HEK293 (cell line): ENCODE data around the gene DPP6.

Experiments
- CTCF ChIA-PET: fragments of 350-600 bp; formaldehyde crosslinking; extraction: SDS; loops from one replicate; lab custom pipeline; 2021; ENCODE audit warnings: antibody characterized with exemption; lab: Yijun Ruan, JAX
- POLR2A ChIA-PET: fragments of 300-600 bp; formaldehyde crosslinking; extraction: SDS; loops from one replicate; lab custom pipeline; 2020; ENCODE audit warnings: antibody characterized with exemption, inconsistent platforms; lab: Yijun Ruan, JAX
- H3K27ac ChIP-seq: fragments of 200-500 bp; sonication (Bioruptor generic); 2 replicates; pipeline ENCODE4 v1.5.1; 2014; ENCODE audit warnings: low read depth, low read length, control low read depth, inconsistent platforms; ENCODE audit errors: extremely low read depth
- H3K36me3 ChIP-seq, 2 experiments: fragments of 200-500 bp in 1 of 2; sonication (Bioruptor generic) in 1 of 2; 1 replicate in 1 of 2; 2 replicates in 1 of 2; pipeline ENCODE4 v1.5.1; 2014 to 2017; ENCODE audit warnings: inconsistent platforms in 2 of 2, low read length in 2 of 2; ENCODE audit not compliant: control insufficient read depth in 2 of 2, insufficient read depth in 1 of 2
- H3K4me1 ChIP-seq: fragments of 200-500 bp; sonication (Bioruptor generic); 2 replicates; pipeline ENCODE4 v1.5.1; 2014; ENCODE audit warnings: mild to moderate bottlenecking, low read length, inconsistent platforms; ENCODE audit not compliant: control insufficient read depth, insufficient read depth
- H3K4me3 ChIP-seq: 2 replicates; pipeline ENCODE4 v1.5.1; 2011; ENCODE audit warnings: low read depth, mild to moderate bottlenecking, control low read depth, low read length, moderate library complexity
- H3K9me3 ChIP-seq: fragments of 200-500 bp; sonication (Bioruptor generic); 2 replicates; pipeline ENCODE4 v1.5.1; 2014; ENCODE audit warnings: low read depth, low read length, inconsistent platforms; ENCODE audit not compliant: control insufficient read depth, insufficient read depth
- KLF10 ChIP-seq: fragments of 450-650 bp; IDR thresholded peaks from 2 replicates; pipeline ENCODE4 v1.5.1; 2018; ENCODE audit warnings: missing biosample characterization, mild to moderate bottlenecking, missing genetic modification characterization
- RBAK ChIP-seq: fragments of 450-650 bp; formaldehyde crosslinking; IDR thresholded peaks from 2 replicates; pipeline ENCODE4 v1.5.1; 2016; ENCODE audit warnings: missing biosample characterization, missing genetic modification characterization
- REPIN1 ChIP-seq: fragments of 450-650 bp; formaldehyde crosslinking; IDR thresholded peaks from 2 replicates; pipeline ENCODE4 v1.5.1; 2017; ENCODE audit warnings: missing biosample characterization, missing genetic modification characterization, low read depth
- ZBTB8A ChIP-seq: fragments of 450-650 bp; formaldehyde crosslinking; IDR thresholded peaks from 2 replicates; pipeline ENCODE4 v1.5.1; 2016; ENCODE audit warnings: missing biosample characterization, missing genetic modification characterization
- ZNF10 ChIP-seq: fragments of 450-650 bp; formaldehyde crosslinking; IDR thresholded peaks from 2 replicates; pipeline ENCODE4 v1.5.1; 2017; ENCODE audit warnings: missing biosample characterization, missing genetic modification characterization
- ZNF23 ChIP-seq: fragments of 450-650 bp; formaldehyde crosslinking; IDR thresholded peaks from 2 replicates; pipeline ENCODE4 v1.5.1; 2016; ENCODE audit warnings: missing biosample characterization, missing genetic modification characterization, borderline replicate concordance
- ZNF391 ChIP-seq: fragments of 450-650 bp; formaldehyde crosslinking; IDR thresholded peaks from 2 replicates; pipeline ENCODE4 v1.5.1; 2016; ENCODE audit warnings: low read depth, missing biosample characterization, missing genetic modification characterization, borderline replicate concordance
- ZNF433 ChIP-seq: fragments of 450-650 bp; formaldehyde crosslinking; IDR thresholded peaks from 2 replicates; pipeline ENCODE4 v1.5.1; 2016; ENCODE audit warnings: missing biosample characterization, missing genetic modification characterization, low read depth
- ZNF600 ChIP-seq: fragments of 450-650 bp; formaldehyde crosslinking; IDR thresholded peaks from 2 replicates; pipeline ENCODE4 v1.5.1; 2016; ENCODE audit warnings: missing biosample characterization, missing genetic modification characterization
- ZNF610 ChIP-seq: fragments of 450-650 bp; formaldehyde crosslinking; IDR thresholded peaks from 2 replicates; pipeline ENCODE4 v1.5.1; 2016; ENCODE audit warnings: missing biosample characterization, missing genetic modification characterization, borderline replicate concordance
- ZNF624 ChIP-seq: fragments of 450-650 bp; formaldehyde crosslinking; IDR thresholded peaks from 2 replicates; pipeline ENCODE4 v1.5.1; 2017; ENCODE audit warnings: missing biosample characterization, missing genetic modification characterization
- ZNF626 ChIP-seq: fragments of 450-650 bp; sonication (Bioruptor Pico); formaldehyde crosslinking; IDR thresholded peaks from 2 replicates; pipeline ENCODE4 v1.5.1; 2018; ENCODE audit warnings: missing biosample characterization, missing genetic modification characterization, inconsistent platforms
- ZNF747 ChIP-seq: fragments of 450-650 bp; formaldehyde crosslinking; IDR thresholded peaks from 2 replicates; pipeline ENCODE4 v1.5.1; 2016; ENCODE audit warnings: missing biosample characterization, missing genetic modification characterization
- ZNF792 ChIP-seq: fragments of 450-650 bp; formaldehyde crosslinking; IDR thresholded peaks from 2 replicates; pipeline ENCODE4 v1.5.1; 2016; ENCODE audit warnings: missing biosample characterization, missing genetic modification characterization
- TF ChIP-seq, protein P1 (sequence below): fragments of 450-650 bp; formaldehyde crosslinking; IDR thresholded peaks from 2 replicates; pipeline ENCODE4 v1.5.1; 2016; ENCODE audit warnings: missing biosample characterization, missing genetic modification characterization
- TF ChIP-seq, protein P2 (sequence below): fragments of 450-650 bp; formaldehyde crosslinking; IDR thresholded peaks from 2 replicates; pipeline ENCODE4 v1.5.1; 2016; ENCODE audit warnings: missing biosample characterization, missing genetic modification characterization
- TF ChIP-seq, protein P3 (sequence below): fragments of 450-650 bp; formaldehyde crosslinking; IDR thresholded peaks from 2 replicates; pipeline ENCODE4 v1.5.1; 2016; ENCODE audit warnings: missing biosample characterization, missing genetic modification characterization
- TF ChIP-seq, protein P4 (sequence below): fragments of 450-650 bp; formaldehyde crosslinking; IDR thresholded peaks from 2 replicates; pipeline ENCODE4 v1.5.1; 2016; ENCODE audit warnings: missing biosample characterization, missing genetic modification characterization
- TF ChIP-seq, protein P5 (sequence below): fragments of 450-650 bp; formaldehyde crosslinking; IDR thresholded peaks from 2 replicates; pipeline ENCODE4 v1.5.1; 2016; ENCODE audit warnings: missing biosample characterization, missing genetic modification characterization
- TF ChIP-seq, protein P6 (sequence below): fragments of 450-650 bp; formaldehyde crosslinking; IDR thresholded peaks from 2 replicates; pipeline ENCODE4 v1.5.1; 2016; ENCODE audit warnings: missing biosample characterization, missing genetic modification characterization, low read depth

DPP6 gene

DNA sequence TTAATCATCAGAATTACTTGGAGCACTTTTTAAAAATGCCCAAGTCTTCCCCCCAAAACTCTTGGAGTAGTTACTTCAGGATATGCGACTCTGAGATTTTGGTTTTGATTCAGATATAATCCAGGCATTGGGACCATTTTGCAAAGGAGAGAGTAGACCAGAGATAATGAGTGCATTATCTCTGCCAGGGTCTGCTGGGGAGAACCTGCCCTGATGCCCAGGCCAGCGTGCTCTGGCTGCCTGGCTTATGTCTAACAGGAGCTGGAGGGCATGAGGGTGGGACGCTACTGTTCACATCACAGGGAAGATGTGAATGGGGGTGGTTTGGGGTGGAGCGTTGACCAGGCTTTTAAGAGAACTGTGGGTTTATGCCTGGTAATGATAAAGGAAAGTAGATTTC, 336.2 kb downstream of the DPP6 start (continued):
- TF ChIP-seq, protein P1, sequence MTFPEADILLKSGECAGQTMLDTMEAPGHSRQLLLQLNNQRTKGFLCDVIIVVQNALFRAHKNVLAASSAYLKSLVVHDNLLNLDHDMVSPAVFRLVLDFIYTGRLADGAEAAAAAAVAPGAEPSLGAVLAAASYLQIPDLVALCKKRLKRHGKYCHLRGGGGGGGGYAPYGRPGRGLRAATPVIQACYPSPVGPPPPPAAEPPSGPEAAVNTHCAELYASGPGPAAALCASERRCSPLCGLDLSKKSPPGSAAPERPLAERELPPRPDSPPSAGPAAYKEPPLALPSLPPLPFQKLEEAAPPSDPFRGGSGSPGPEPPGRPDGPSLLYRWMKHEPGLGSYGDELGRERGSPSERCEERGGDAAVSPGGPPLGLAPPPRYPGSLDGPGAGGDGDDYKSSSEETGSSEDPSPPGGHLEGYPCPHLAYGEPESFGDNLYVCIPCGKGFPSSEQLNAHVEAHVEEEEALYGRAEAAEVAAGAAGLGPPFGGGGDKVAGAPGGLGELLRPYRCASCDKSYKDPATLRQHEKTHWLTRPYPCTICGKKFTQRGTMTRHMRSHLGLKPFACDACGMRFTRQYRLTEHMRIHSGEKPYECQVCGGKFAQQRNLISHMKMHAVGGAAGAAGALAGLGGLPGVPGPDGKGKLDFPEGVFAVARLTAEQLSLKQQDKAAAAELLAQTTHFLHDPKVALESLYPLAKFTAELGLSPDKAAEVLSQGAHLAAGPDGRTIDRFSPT (tag by site-specific recombination), result no peak
- TF ChIP-seq, protein P2, sequence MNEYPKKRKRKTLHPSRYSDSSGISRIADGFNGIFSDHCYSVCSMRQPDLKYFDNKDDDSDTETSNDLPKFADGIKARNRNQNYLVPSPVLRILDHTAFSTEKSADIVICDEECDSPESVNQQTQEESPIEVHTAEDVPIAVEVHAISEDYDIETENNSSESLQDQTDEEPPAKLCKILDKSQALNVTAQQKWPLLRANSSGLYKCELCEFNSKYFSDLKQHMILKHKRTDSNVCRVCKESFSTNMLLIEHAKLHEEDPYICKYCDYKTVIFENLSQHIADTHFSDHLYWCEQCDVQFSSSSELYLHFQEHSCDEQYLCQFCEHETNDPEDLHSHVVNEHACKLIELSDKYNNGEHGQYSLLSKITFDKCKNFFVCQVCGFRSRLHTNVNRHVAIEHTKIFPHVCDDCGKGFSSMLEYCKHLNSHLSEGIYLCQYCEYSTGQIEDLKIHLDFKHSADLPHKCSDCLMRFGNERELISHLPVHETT, result no peak
- TF ChIP-seq ZNF600 (tag by site-specific recombination) (no peak), ZNF610 (tag by site-specific recombination) (no peak), ZNF23 (tag by site-specific recombination) (no peak), ZNF433 (no peak), ZBTB8A (tag by site-specific recombination) (no peak), RBAK (tag by site-specific recombination) (no peak)
- TF ChIP-seq, protein P3, sequence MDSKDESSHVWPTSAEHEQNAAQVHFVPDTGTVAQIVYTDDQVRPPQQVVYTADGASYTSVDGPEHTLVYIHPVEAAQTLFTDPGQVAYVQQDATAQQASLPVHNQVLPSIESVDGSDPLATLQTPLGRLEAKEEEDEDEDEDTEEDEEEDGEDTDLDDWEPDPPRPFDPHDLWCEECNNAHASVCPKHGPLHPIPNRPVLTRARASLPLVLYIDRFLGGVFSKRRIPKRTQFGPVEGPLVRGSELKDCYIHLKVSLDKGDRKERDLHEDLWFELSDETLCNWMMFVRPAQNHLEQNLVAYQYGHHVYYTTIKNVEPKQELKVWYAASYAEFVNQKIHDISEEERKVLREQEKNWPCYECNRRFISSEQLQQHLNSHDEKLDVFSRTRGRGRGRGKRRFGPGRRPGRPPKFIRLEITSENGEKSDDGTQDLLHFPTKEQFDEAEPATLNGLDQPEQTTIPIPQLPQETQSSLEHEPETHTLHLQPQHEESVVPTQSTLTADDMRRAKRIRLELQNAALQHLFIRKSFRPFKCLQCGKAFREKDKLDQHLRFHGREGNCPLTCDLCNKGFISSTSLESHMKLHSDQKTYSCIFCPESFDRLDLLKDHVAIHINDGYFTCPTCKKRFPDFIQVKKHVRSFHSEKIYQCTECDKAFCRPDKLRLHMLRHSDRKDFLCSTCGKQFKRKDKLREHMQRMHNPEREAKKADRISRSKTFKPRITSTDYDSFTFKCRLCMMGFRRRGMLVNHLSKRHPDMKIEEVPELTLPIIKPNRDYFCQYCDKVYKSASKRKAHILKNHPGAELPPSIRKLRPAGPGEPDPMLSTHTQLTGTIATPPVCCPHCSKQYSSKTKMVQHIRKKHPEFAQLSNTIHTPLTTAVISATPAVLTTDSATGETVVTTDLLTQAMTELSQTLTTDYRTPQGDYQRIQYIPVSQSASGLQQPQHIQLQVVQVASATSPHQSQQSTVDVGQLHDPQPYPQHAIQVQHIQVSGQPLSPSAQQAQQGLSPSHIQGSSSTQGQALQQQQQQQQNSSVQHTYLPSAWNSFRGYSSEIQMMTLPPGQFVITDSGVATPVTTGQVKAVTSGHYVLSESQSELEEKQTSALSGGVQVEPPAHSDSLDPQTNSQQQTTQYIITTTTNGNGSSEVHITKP (tag by site-specific recombination), result no peak
- TF ChIP-seq, all 188 proteins: peak for 0

DNA sequence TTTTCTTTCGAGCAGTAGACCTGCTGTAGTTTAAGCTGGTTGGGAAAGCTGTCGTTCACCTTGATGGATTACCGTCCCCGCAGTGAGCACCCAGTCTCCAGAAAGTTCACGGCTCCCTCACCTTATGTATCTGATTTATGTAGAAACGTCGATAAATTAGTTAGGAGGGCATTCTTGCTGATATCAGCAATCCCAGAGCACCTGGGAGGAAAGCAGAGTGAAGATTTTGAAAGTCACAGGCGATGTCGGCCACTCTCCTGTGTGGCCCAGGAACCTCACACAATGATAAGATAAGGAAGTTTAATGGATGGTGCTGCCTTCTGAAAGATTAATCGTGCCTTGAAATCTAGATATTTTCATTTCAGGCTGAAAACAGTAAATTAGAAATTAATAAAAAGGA, 336.8 kb downstream of the DPP6 start:
- ChIA-PET CTCF (no interaction called here), POLR2A (no interaction called here)
- H3K4me3 ChIP-seq, result no peak overlapping the region
- no peaks in the 10 kb centered on the region for H3K9me3 ChIP-seq
- no peaks in the 10 kb centered on the region for H3K36me3 ChIP-seq
- no peak overlapping the region for H3K27ac ChIP-seq
- H3K4me1 ChIP-seq, result no peaks in the 10 kb centered on the region
- TF ChIP-seq, protein P4, sequence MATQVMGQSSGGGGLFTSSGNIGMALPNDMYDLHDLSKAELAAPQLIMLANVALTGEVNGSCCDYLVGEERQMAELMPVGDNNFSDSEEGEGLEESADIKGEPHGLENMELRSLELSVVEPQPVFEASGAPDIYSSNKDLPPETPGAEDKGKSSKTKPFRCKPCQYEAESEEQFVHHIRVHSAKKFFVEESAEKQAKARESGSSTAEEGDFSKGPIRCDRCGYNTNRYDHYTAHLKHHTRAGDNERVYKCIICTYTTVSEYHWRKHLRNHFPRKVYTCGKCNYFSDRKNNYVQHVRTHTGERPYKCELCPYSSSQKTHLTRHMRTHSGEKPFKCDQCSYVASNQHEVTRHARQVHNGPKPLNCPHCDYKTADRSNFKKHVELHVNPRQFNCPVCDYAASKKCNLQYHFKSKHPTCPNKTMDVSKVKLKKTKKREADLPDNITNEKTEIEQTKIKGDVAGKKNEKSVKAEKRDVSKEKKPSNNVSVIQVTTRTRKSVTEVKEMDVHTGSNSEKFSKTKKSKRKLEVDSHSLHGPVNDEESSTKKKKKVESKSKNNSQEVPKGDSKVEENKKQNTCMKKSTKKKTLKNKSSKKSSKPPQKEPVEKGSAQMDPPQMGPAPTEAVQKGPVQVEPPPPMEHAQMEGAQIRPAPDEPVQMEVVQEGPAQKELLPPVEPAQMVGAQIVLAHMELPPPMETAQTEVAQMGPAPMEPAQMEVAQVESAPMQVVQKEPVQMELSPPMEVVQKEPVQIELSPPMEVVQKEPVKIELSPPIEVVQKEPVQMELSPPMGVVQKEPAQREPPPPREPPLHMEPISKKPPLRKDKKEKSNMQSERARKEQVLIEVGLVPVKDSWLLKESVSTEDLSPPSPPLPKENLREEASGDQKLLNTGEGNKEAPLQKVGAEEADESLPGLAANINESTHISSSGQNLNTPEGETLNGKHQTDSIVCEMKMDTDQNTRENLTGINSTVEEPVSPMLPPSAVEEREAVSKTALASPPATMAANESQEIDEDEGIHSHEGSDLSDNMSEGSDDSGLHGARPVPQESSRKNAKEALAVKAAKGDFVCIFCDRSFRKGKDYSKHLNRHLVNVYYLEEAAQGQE (tag by site-specific recombination), result no peak
- TF ChIP-seq REPIN1 (tag by site-specific recombination) (no peak), ZNF792 (no peak), ZNF610 (tag by site-specific recombination) (no peak), KLF10 (tag by site-specific recombination) (no peak), RBAK (tag by site-specific recombination) (no peak), ZNF10 (tag by site-specific recombination) (no peak), ZNF626 (tag by site-specific recombination) (no peak), ZNF391 (tag by site-specific recombination) (no peak), ZNF624 (tag by site-specific recombination) (no peak), ZNF747 (no peak)
- TF ChIP-seq, protein P5, sequence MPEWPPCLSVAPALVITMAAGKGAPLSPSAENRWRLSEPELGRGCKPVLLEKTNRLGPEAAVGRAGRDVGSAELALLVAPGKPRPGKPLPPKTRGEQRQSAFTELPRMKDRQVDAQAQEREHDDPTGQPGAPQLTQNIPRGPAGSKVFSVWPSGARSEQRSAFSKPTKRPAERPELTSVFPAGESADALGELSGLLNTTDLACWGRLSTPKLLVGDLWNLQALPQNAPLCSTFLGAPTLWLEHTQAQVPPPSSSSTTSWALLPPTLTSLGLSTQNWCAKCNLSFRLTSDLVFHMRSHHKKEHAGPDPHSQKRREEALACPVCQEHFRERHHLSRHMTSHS (tag by site-specific recombination), result no peak
- TF ChIP-seq, protein P2, result no peak
- TF ChIP-seq, protein P6, sequence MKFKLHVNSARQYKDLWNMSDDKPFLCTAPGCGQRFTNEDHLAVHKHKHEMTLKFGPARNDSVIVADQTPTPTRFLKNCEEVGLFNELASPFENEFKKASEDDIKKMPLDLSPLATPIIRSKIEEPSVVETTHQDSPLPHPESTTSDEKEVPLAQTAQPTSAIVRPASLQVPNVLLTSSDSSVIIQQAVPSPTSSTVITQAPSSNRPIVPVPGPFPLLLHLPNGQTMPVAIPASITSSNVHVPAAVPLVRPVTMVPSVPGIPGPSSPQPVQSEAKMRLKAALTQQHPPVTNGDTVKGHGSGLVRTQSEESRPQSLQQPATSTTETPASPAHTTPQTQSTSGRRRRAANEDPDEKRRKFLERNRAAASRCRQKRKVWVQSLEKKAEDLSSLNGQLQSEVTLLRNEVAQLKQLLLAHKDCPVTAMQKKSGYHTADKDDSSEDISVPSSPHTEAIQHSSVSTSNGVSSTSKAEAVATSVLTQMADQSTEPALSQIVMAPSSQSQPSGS (tag by site-specific recombination), result no peak
